Activated naive CD8-positive, alpha-beta T cell (primary cell): ENCODE measurements around the gene PEX5.
"Not testable (repeated sequence)": the region's sequence is repeated elsewhere in the genome, so short reads cannot be mapped to it uniquely, and the experiment has no call there.

Experiments used
- H3K27ac Mint-ChIP-seq: one replicate; pipeline ENCODE4 v1.8.0; 2021; ENCODE audit warnings: mixed read lengths
- H3K27me3 Mint-ChIP-seq: one replicate; pipeline ENCODE4 v1.8.0; 2021; ENCODE audit warnings: mixed read lengths
- H3K36me3 Mint-ChIP-seq: one replicate; pipeline ENCODE4 v1.8.0; 2021; ENCODE audit warnings: mixed read lengths
- H3K4me1 Mint-ChIP-seq: one replicate; pipeline ENCODE4 v1.8.0; 2021; ENCODE audit warnings: low read depth, mixed read lengths
- H3K4me3 Mint-ChIP-seq: one replicate; pipeline ENCODE4 v1.8.0; 2021; ENCODE audit warnings: mild to moderate bottlenecking, mixed read lengths
- H3K9me3 Mint-ChIP-seq: one replicate; pipeline ENCODE4 v1.8.0; 2021; ENCODE audit warnings: low read depth, mixed read lengths

The PEX5 gene

DNA sequence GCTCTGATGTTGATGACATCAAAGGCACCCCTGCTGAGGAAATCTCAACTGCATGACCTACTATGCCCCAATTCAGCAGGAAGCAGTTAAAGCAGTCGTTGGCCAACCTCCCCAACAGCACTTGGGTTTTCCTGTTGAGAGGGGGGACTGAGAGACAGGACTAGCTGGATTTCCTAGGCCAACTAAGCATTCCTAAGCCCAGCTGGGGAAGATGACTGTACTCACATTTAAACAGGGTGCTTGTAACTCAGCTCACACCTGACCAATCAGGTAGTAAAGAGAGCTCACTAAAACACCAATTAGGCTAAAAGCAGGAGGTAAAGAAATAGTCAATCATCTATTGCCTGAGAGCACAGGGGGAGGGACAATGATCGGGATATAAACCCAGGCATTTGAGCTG, 3.4 kb upstream of the PEX5 start:
- not testable (repeated sequence) for H3K9me3 Mint-ChIP-seq

GRCh38 chr12:7188562-7189397, 706 bp upstream of the PEX5 start:
- no peaks in the 10 kb centered on the region for H3K27me3 Mint-ChIP-seq
- H3K4me3 Mint-ChIP-seq = peak overlapping the region; percentile 95
- peak overlapping the region; percentile 95 for H3K27ac Mint-ChIP-seq
- peaks cover 9% of the 10 kb centered on the region for H3K36me3 Mint-ChIP-seq
- H3K9me3 Mint-ChIP-seq = no peaks in the 10 kb centered on the region
- peaks cover 40% of the 10 kb centered on the region for H3K4me1 Mint-ChIP-seq

More for the DNA sequence above, 3.4 kb upstream of the PEX5 start:
- not testable (repeated sequence) for H3K36me3 Mint-ChIP-seq, H3K27ac Mint-ChIP-seq, H3K4me3 Mint-ChIP-seq, H3K27me3 Mint-ChIP-seq
- H3K4me1 Mint-ChIP-seq = peaks cover 18% of the 10 kb centered on the region

DNA sequence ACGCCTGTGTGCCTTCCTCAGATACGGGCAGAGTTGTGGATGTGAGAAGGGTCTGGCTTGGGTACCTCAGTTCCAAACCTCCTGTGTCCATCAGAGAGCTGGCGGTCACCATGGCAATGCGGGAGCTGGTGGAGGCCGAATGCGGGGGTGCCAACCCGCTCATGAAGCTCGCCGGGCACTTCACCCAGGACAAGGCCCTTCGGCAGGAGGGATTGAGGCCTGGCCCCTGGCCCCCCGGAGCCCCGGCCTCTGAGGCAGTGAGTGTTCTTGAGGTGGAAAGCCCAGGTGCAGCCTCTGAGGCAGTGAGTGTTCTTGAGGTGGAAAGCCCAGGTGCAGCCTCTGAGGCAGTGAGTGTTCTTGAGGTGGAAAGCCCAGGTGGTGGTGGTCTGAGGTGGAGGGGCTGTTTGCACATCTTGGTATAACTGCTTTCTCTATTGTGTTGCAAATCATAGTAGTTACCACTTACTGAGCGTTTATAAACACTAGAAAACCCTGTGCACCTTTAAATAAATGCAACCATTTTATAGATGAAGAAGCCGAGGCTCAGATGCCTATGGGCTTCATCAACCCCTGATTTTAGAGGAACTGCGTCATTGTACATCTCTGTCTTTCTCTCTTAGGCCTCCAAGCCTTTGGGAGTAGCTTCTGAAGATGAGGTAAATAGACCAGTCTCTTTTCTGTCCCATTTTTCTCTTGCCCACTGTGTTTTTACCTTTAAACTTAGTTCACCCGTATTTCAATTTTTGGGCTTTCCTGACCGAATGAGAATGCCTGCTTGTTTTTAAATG, 976 bp downstream of the PEX5 start:
- Mint-ChIP-seq H3K4me1 (peaks cover 54% of the 10 kb centered on the region), H3K36me3 (peaks cover 9% of the 10 kb centered on the region), H3K27me3 (no peaks in the 10 kb centered on the region), H3K4me3 (peak overlapping the region; percentile 90), H3K27ac (peak overlapping the region; percentile 81), H3K9me3 (no peaks in the 10 kb centered on the region)

- H3K36me3 Mint-ChIP-seq = peaks cover 12% of the 10 kb centered on the region
- no peaks in the 10 kb centered on the region for H3K27me3 Mint-ChIP-seq
- H3K4me3 Mint-ChIP-seq = no peak overlapping the region
- no peaks in the 10 kb centered on the region for H3K9me3 Mint-ChIP-seq
- H3K27ac Mint-ChIP-seq = no peak overlapping the region
- peaks cover 49% of the 10 kb centered on the region for H3K4me1 Mint-ChIP-seq
These were observed 4.2 kb downstream of the PEX5 start for GRCh38 chr12:7193674-7194073.

- Mint-ChIP-seq H3K27ac (no peak overlapping the region), H3K36me3 (peaks cover 11% of the 10 kb centered on the region), H3K4me3 (no peak overlapping the region), H3K9me3 (no peaks in the 10 kb centered on the region), H3K4me1 (peaks cover 21% of the 10 kb centered on the region), H3K27me3 (no peaks in the 10 kb centered on the region)
These were observed 8.4 kb downstream of the PEX5 start for GRCh38 chr12:7197841-7198240.

DNA sequence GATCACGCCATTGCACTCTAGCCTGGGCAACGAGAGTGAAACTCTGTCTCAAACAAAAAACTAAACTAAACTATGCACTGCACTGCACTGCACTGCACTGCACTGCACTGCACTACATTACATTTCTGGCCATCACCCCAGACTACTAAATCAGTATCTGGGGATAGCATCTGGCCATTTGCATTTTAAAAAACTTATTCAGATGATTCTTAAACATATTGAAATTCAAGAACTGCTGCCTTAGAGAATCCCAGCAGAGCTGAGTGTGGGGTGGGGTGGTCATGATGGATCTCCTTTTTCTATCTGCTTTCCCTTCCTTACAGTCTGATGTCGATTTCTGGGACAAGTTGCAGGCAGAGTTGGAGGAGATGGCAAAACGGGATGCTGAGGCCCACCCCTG, 13.6 kb downstream of the PEX5 start:
- H3K36me3 Mint-ChIP-seq = peaks cover 33% of the 10 kb centered on the region
- H3K4me1 Mint-ChIP-seq = no peaks in the 10 kb centered on the region
- no peak overlapping the region for H3K27ac Mint-ChIP-seq
- H3K4me3 Mint-ChIP-seq = no peak overlapping the region
- H3K9me3 Mint-ChIP-seq = no peaks in the 10 kb centered on the region
- no peaks in the 10 kb centered on the region for H3K27me3 Mint-ChIP-seq

DNA sequence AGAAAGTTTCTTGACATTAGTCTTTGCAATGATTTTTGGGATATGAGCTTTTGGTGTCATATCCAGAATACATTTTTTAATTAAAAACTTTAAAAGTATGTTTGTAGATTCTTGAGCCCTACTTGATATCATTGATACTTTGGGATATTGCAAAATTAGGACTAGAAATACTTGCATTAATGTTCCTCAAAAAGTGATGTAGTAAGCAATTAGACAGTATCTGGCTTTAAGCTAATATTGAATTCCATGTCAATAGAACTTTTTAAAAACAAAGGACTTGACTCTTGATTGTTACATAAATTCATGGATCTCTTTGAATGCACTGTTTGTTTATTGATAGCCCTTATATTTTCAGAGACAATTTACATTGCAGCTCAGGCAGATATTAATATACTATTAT, 15.6 kb downstream of the PEX5 start:
- no peaks in the 10 kb centered on the region for H3K4me1 Mint-ChIP-seq
- no peak overlapping the region for H3K27ac Mint-ChIP-seq
- H3K9me3 Mint-ChIP-seq = no peaks in the 10 kb centered on the region
- no peak overlapping the region for H3K4me3 Mint-ChIP-seq
- H3K27me3 Mint-ChIP-seq = no peaks in the 10 kb centered on the region
- peaks cover 49% of the 10 kb centered on the region for H3K36me3 Mint-ChIP-seq

GRCh38 chr12:7206691-7207090, 17.2 kb downstream of the PEX5 start:
- no peaks in the 10 kb centered on the region for H3K4me1 Mint-ChIP-seq
- peaks cover 58% of the 10 kb centered on the region for H3K36me3 Mint-ChIP-seq
- no peak overlapping the region for H3K4me3 Mint-ChIP-seq
- no peaks in the 10 kb centered on the region for H3K27me3 Mint-ChIP-seq
- no peak overlapping the region for H3K27ac Mint-ChIP-seq
- H3K9me3 Mint-ChIP-seq = peaks cover 3% of the 10 kb centered on the region

- peaks cover 8% of the 10 kb centered on the region for H3K9me3 Mint-ChIP-seq
- H3K27me3 Mint-ChIP-seq = no peaks in the 10 kb centered on the region
- H3K4me3 Mint-ChIP-seq = no peak overlapping the region
- H3K36me3 Mint-ChIP-seq = peaks cover 61% of the 10 kb centered on the region
- no peaks in the 10 kb centered on the region for H3K4me1 Mint-ChIP-seq
- no peak overlapping the region for H3K27ac Mint-ChIP-seq
These were observed 18.6 kb downstream of the PEX5 start for GRCh38 chr12:7207866-7208625.

DNA sequence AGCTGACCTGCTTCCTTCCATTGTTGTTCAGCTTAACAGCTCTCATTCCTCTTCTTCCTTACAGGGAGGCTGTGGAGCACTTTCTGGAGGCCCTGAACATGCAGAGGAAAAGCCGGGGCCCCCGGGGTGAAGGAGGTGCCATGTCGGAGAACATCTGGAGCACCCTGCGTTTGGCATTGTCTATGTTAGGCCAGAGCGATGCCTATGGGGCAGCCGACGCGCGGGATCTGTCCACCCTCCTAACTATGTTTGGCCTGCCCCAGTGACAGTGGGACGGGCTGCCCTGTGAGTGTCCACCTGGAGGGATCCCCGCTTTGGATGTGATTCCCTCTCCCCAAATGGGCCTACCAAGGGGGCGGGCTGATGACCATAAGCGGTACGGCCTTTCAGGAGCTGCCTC, 20.5 kb downstream of the PEX5 start:
- peaks cover 54% of the 10 kb centered on the region for H3K36me3 Mint-ChIP-seq

GRCh38 chr12:7210642-7211151, 21.2 kb downstream of the PEX5 start:
- Mint-ChIP-seq H3K36me3 (peaks cover 52% of the 10 kb centered on the region), H3K27ac (no peak overlapping the region), H3K9me3 (peaks cover 16% of the 10 kb centered on the region), H3K4me1 (no peaks in the 10 kb centered on the region), H3K4me3 (no peak overlapping the region), H3K27me3 (no peaks in the 10 kb centered on the region)

More for the DNA sequence above, 20.5 kb downstream of the PEX5 start:
- H3K4me1 Mint-ChIP-seq = no peaks in the 10 kb centered on the region
- peaks cover 10% of the 10 kb centered on the region for H3K9me3 Mint-ChIP-seq
- no peak overlapping the region for H3K27ac Mint-ChIP-seq
- H3K4me3 Mint-ChIP-seq = no peak overlapping the region
- H3K27me3 Mint-ChIP-seq = no peaks in the 10 kb centered on the region

DNA sequence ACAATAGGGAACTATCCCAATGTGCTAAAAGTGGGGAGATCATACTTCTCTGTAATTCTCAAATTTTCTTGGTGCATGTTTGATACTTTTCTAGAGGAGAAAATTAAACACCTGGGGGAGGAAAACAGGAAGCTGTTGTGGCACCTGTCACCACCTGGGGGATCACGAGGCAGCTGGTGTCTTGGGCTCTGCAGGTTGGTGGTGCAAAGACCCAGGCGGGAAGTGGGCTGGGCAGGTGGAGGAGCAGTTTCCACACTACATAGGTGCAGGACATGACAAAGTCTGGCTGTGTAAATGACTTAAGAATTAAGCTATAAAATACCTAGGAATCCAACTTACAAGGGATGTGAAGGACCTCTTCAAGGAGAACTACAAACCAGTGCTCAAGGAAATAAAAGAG, 23.2 kb downstream of the PEX5 start:
- H3K27ac Mint-ChIP-seq = no peak overlapping the region
- H3K4me1 Mint-ChIP-seq = no peaks in the 10 kb centered on the region
- H3K4me3 Mint-ChIP-seq = no peak overlapping the region
- peaks cover 16% of the 10 kb centered on the region for H3K9me3 Mint-ChIP-seq
- H3K27me3 Mint-ChIP-seq = no peaks in the 10 kb centered on the region
- peaks cover 39% of the 10 kb centered on the region for H3K36me3 Mint-ChIP-seq

DNA sequence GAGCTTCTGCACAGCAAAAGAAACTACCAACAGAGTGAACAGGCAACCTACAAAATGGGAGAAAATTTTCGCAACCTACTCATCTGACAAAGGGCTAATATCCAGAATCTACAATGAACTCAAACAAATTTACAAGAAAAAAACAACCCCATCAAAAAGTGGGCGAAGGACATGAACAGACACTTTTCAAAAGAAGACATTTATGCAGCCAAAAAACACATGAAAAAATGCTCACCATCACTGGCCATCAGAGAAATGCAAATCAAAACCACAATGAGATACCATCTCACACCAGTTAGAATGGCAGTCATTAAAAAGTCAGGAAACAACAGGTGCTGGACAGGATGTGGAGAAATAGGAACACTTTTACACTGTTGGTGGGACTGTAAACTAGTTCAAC, 24.3 kb downstream of the PEX5 start:
- H3K36me3 Mint-ChIP-seq = peaks cover 30% of the 10 kb centered on the region
- H3K27ac Mint-ChIP-seq, H3K4me1 Mint-ChIP-seq, H3K27me3 Mint-ChIP-seq, H3K4me3 Mint-ChIP-seq: not testable (repeated sequence)
- H3K9me3 Mint-ChIP-seq = peaks cover 16% of the 10 kb centered on the region

DNA sequence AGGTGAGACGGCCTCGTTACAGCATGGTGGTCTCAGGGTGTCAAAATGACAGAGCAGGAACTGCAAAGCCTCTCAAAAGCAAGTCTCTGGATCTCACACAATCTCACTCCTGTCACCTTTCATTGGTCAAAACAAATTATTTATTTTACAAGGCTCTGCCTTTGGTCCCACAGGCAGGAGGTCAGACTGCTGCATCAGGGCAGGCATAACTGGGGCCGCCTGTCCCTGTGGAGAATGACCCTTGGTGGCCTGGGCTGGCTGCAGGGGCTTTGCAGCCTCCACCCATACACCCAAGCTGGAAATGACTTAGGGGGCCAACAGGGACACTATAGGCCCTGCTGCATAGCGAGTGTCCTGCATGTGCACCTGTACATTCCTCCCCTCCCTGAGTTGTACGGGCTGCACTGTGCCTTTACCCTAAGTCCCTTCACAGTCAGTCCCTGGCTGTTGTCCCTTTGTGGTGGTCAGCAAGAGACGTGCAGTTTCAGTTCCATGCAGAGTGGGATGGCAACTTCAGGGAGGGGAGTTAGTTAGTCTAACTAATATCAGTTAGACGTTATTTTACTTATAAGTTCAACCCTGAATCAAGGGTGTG, 28.1 kb downstream of the PEX5 start:
- H3K4me3 Mint-ChIP-seq = no peak overlapping the region
- no peak overlapping the region for H3K27ac Mint-ChIP-seq
- H3K9me3 Mint-ChIP-seq = peaks cover 11% of the 10 kb centered on the region
- H3K4me1 Mint-ChIP-seq = no peaks in the 10 kb centered on the region
- peaks cover 4% of the 10 kb centered on the region for H3K36me3 Mint-ChIP-seq
- H3K27me3 Mint-ChIP-seq = no peaks in the 10 kb centered on the region
